ENCODE results near the gene IZUMO1R.

DNA sequence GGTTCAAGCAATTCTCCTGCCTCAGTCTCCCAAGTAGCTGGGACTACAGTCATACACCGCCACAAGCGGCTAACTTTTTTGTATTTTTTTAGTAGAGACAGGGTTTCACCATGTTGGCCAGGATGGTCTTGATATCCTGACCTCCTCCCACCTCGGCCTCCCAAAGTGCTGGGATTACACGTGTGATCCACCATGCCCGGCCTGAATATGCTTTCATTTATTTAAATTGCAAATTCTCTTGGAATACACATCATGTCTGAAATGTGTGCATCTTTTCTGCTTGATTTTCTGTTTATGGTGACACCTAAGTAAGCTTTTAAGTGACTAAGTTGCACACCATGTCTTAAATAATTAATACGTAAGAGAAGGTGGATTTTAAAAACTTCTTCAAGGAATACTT lies 31.7 kb downstream of the IZUMO1R start:
- TF ChIP-seq, protein P1, sequence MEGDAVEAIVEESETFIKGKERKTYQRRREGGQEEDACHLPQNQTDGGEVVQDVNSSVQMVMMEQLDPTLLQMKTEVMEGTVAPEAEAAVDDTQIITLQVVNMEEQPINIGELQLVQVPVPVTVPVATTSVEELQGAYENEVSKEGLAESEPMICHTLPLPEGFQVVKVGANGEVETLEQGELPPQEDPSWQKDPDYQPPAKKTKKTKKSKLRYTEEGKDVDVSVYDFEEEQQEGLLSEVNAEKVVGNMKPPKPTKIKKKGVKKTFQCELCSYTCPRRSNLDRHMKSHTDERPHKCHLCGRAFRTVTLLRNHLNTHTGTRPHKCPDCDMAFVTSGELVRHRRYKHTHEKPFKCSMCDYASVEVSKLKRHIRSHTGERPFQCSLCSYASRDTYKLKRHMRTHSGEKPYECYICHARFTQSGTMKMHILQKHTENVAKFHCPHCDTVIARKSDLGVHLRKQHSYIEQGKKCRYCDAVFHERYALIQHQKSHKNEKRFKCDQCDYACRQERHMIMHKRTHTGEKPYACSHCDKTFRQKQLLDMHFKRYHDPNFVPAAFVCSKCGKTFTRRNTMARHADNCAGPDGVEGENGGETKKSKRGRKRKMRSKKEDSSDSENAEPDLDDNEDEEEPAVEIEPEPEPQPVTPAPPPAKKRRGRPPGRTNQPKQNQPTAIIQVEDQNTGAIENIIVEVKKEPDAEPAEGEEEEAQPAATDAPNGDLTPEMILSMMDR (conservative IDR thresholded peaks at IDR 0.05) = no peak
- TF ChIP-seq EZH2 (IDR thresholded peaks at IDR 0.05; ENCODE audit: low read depth) = no peak
